Stomach (tissue), 4 donors: ENCODE measurements around the gene ZNF80.

ENCODE experiments used
- POLR2A ChIP-seq, 4 donors: fragments of 450-650 bp; IDR thresholded peaks; one replicate each; pipeline ENCODE4 v1.6.1; 2016; ENCODE audit warnings: antibody characterized with exemption in 4 of 4, control low read depth in 2 of 4, mild to moderate bottlenecking in 1 of 4, moderate library complexity in 1 of 4
- POLR2AphosphoS5 ChIP-seq, 3 donors: sonication (generic); formaldehyde crosslinking; IDR thresholded peaks; one replicate each; pipeline ENCODE4 v1.6.1; 2016; ENCODE audit warnings: antibody characterized with exemption in 3 of 3
- TF ChIP-seq, protein P1 (sequence below), 7 experiments: fragments of 450-650 bp in 4 of 7; fragments of 200-600 bp in 3 of 7; sonication (generic) in 3 of 7; IDR thresholded peaks; one replicate each; pipeline ENCODE4 v1.5.1; 2016 to 2019; ENCODE audit warnings: antibody characterized with exemption in 7 of 7, control low read depth in 2 of 7, mild to moderate bottlenecking in 1 of 7

- TF ChIP-seq POLR2A (IDR thresholded peaks at IDR 0.05) (no peak), POLR2AphosphoS5 (IDR thresholded peaks at IDR 0.05) (no peak)
- TF ChIP-seq, protein P1, sequence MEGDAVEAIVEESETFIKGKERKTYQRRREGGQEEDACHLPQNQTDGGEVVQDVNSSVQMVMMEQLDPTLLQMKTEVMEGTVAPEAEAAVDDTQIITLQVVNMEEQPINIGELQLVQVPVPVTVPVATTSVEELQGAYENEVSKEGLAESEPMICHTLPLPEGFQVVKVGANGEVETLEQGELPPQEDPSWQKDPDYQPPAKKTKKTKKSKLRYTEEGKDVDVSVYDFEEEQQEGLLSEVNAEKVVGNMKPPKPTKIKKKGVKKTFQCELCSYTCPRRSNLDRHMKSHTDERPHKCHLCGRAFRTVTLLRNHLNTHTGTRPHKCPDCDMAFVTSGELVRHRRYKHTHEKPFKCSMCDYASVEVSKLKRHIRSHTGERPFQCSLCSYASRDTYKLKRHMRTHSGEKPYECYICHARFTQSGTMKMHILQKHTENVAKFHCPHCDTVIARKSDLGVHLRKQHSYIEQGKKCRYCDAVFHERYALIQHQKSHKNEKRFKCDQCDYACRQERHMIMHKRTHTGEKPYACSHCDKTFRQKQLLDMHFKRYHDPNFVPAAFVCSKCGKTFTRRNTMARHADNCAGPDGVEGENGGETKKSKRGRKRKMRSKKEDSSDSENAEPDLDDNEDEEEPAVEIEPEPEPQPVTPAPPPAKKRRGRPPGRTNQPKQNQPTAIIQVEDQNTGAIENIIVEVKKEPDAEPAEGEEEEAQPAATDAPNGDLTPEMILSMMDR (IDR thresholded peaks at IDR 0.05) = no peak
Measured at GRCh38 chr3:114226313-114226712, 11.1 kb downstream of the ZNF80 start.
